HG02588 (cell line): ENCODE results near the gene CD82.

ENCODE experiments used
- ATAC-seq: cut with Tn5 transposase; IDR thresholded peaks from one replicate; pipeline ENCODE4 v1.9.1; 2021; ENCODE audit warnings: mild to moderate bottlenecking, moderate library complexity; ENCODE audit not compliant: unreplicated experiment

Gene CD82

GRCh38 chr11:44574610-44575287 lies 9.3 kb downstream of the CD82 start:
- ATAC-seq = peak; percentile 44

- ATAC-seq = no peak
Observed at GRCh38 chr11:44575288-44575672, 9.8 kb downstream of the CD82 start.

- ATAC-seq = no peak
Observed at GRCh38 chr11:44575962-44576361, 10.5 kb downstream of the CD82 start.

GRCh38 chr11:44576656-44577055 lies 11.2 kb downstream of the CD82 start:
- ATAC-seq = no peak

GRCh38 chr11:44577231-44577830 lies 11.9 kb downstream of the CD82 start:
- no peak for ATAC-seq

- ATAC-seq = no peak
Observed at GRCh38 chr11:44578279-44578678, 12.8 kb downstream of the CD82 start.

GRCh38 chr11:44579302-44579761 lies 13.9 kb downstream of the CD82 start:
- no peak for ATAC-seq

- no peak for ATAC-seq
Observed at GRCh38 chr11:44580701-44581100, 15.2 kb downstream of the CD82 start.

GRCh38 chr11:44581246-44581645 lies 15.8 kb downstream of the CD82 start:
- no peak for ATAC-seq

- no peak for ATAC-seq
Observed at GRCh38 chr11:44582641-44583352, 17.3 kb downstream of the CD82 start.

GRCh38 chr11:44583353-44583669 lies 17.8 kb downstream of the CD82 start:
- ATAC-seq = no peak

GRCh38 chr11:44585421-44585820 lies 20.0 kb downstream of the CD82 start:
- no peak for ATAC-seq

- no peak for ATAC-seq
Observed at GRCh38 chr11:44589301-44589700, 23.8 kb downstream of the CD82 start.

GRCh38 chr11:44590769-44591168 lies 25.3 kb downstream of the CD82 start:
- ATAC-seq = no peak

- no peak for ATAC-seq
Observed at GRCh38 chr11:44591557-44591956, 26.1 kb downstream of the CD82 start.

GRCh38 chr11:44592125-44592940 lies 26.9 kb downstream of the CD82 start:
- ATAC-seq = no peak

GRCh38 chr11:44593251-44593650 lies 27.8 kb downstream of the CD82 start:
- no peak for ATAC-seq

GRCh38 chr11:44595006-44595405 lies 29.5 kb downstream of the CD82 start:
- ATAC-seq = no peak

- no peak for ATAC-seq
Observed at GRCh38 chr11:44595964-44596381, 30.5 kb downstream of the CD82 start.

GRCh38 chr11:44596525-44597276 lies 31.2 kb downstream of the CD82 start:
- ATAC-seq = peak; percentile 41
